Natural killer cell treated with Interleukin-12 subunit alpha and Interleukin-12 subunit beta and Interleukin-15 and Interleukin-18, amount 100 ng/mL, for 72 hours (primary cell): ENCODE measurements around the gene CBX3. TPM values are rescaled to one million over a fixed set of nuclear protein-coding genes. Genes with fewer than 3 reads are reported as not detected.
"Not testable (repeated sequence)": the region's sequence is repeated elsewhere in the genome, so short reads cannot be mapped to it uniquely, and the experiment has no call there.

ENCODE experiments used
- ATAC-seq, 2 donors: fragments of 150-1000 bp; cut with Tn5 transposase in 1 of 2; sonication (Bioruptor Pico), chemical (Tn5 transposase) in 1 of 2; 2 replicates each; pipeline ENCODE4 v1.10.0; 2021
- DNase-seq: peaks from one replicate; pipeline ENCODE4 v3.0.0; 2022; ENCODE audit warnings: low spot score
- H3K27ac Mint-ChIP-seq, 2 donors: 1 replicate in 1 of 2; 2 replicates in 1 of 2; pipeline ENCODE4 v1.8.0; 2022; ENCODE audit warnings: mixed read lengths in 2 of 2, mild to moderate bottlenecking in 1 of 2, moderate library complexity in 1 of 2
- H3K27me3 Mint-ChIP-seq, 2 donors: 1 replicate in 1 of 2; 2 replicates in 1 of 2; pipeline ENCODE4 v1.8.0; 2022; ENCODE audit warnings: mixed read lengths in 2 of 2
- H3K36me3 Mint-ChIP-seq: one replicate; pipeline ENCODE4 v1.8.0; 2022; ENCODE audit warnings: mixed read lengths
- H3K4me1 Mint-ChIP-seq, 2 donors: 1 replicate in 1 of 2; 2 replicates in 1 of 2; pipeline ENCODE4 v1.8.0; 2022; ENCODE audit warnings: low read depth in 2 of 2, mixed read lengths in 2 of 2, mild to moderate bottlenecking in 1 of 2
- H3K4me3 Mint-ChIP-seq: one replicate; pipeline ENCODE4 v1.8.0; 2022; ENCODE audit warnings: mixed read lengths
- H3K9me3 Mint-ChIP-seq: 2 replicates; pipeline ENCODE4 v1.8.0; 2022; ENCODE audit warnings: mixed read lengths
- total RNA-seq, 2 donors: library from RNA; stranded (reverse); gene quantifications; one replicate each; pipeline ENCODE4 v1.2.3, GENCODE V29; 2022

Gene CBX3
- total RNA-seq, 2 donors from 2014 or later: 184 to 218 TPM

DNA sequence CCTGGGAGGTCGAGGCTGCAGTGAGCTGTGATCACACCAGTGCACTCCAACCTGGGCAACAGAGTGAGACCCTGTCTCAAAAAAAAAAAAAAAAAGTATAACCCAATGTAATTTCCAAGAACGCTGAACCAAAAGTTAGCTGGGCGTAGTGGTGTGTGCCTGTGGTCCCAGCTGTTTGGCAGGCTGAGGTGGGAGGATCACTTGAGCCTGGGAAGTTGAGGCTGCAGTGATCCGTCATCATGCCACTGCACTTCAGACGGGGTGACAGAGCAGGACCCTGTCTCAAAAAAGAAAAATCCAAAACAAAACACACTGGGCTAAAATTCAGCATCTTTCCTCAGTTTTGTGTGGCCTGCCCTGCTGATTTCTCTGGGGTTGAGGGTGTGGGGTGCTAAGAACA, 22.1 kb upstream of the CBX3 start:
- H3K36me3 Mint-ChIP-seq: peaks cover 10% of the 10 kb centered on the region
- H3K27ac Mint-ChIP-seq: peak overlapping the region in 1 of 2 donors; percentile 79
- H3K9me3 Mint-ChIP-seq: no peaks in the 10 kb centered on the region
- H3K27me3 Mint-ChIP-seq: no peaks in the 10 kb centered on the region
- DNase-seq: no peak
- ATAC-seq: peak in 1 of 2 donors; percentile 7
- no peak overlapping the region for H3K4me3 Mint-ChIP-seq
- peaks cover 39 to 40% of the 10 kb centered on the region in 2 donors for H3K4me1 Mint-ChIP-seq

GRCh38 chr7:26179826-26180497, 21.6 kb upstream of the CBX3 start:
- Mint-ChIP-seq H3K27ac (peak overlapping the region; percentile 50 to 79), H3K9me3 (no peaks in the 10 kb centered on the region), H3K27me3 (no peaks in the 10 kb centered on the region), H3K4me3 (no peak overlapping the region), H3K4me1 (peaks cover 41 to 45% of the 10 kb centered on the region in 2 donors), H3K36me3 (peaks cover 12% of the 10 kb centered on the region)
- peak in 1 of 2 donors; percentile 31 for ATAC-seq
- no peak for DNase-seq

GRCh38 chr7:26180792-26181198, 20.8 kb upstream of the CBX3 start:
- DNase-seq: no peak
- ATAC-seq: no peak
- no peak overlapping the region for H3K4me3 Mint-ChIP-seq
- H3K4me1 Mint-ChIP-seq: peaks cover 50 to 53% of the 10 kb centered on the region in 2 donors
- peak overlapping the region; percentile 50 to 79 for H3K27ac Mint-ChIP-seq
- H3K36me3 Mint-ChIP-seq: peaks cover 20% of the 10 kb centered on the region
- peaks cover 3% of the 10 kb centered on the region for H3K9me3 Mint-ChIP-seq
- H3K27me3 Mint-ChIP-seq: no peaks in the 10 kb centered on the region

GRCh38 chr7:26181474-26182227, 19.9 kb upstream of the CBX3 start:
- Mint-ChIP-seq H3K27ac (peak overlapping the region; percentile 50 to 79), H3K9me3 (peaks cover 3% of the 10 kb centered on the region), H3K4me1 (peaks cover 56 to 59% of the 10 kb centered on the region in 2 donors), H3K27me3 (no peaks in the 10 kb centered on the region), H3K4me3 (no peak overlapping the region), H3K36me3 (peaks cover 20% of the 10 kb centered on the region)
- DNase-seq (no peak), ATAC-seq (no peak)

DNA sequence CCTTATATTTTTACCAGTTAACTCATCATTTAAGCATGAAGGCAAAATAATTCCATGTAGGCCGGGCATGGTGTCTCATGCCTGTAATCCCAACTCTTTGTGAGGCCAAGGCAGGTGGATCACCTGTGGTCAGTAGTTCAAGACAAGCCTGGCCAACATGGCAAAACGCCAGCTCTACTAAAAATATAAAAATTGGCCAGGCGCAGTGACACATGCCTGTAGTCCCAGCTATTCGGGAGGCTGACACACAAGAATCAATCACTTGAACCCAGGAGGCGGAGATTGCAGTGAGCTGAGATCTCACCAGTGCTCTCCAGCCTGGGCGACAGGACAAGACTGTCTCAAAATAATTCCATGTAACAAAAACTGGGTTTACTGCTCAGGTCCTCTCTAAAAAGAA, 19.3 kb upstream of the CBX3 start:
- peaks cover 20% of the 10 kb centered on the region for H3K36me3 Mint-ChIP-seq
- ATAC-seq (no peak), DNase-seq (no peak)
- H3K27ac Mint-ChIP-seq: peak overlapping the region; percentile 50 to 79
- H3K4me3 Mint-ChIP-seq: no peak overlapping the region
- peaks cover 3% of the 10 kb centered on the region for H3K9me3 Mint-ChIP-seq
- H3K27me3 Mint-ChIP-seq: no peaks in the 10 kb centered on the region
- H3K4me1 Mint-ChIP-seq: peaks cover 61 to 65% of the 10 kb centered on the region in 2 donors

- no peak overlapping the region for H3K4me3 Mint-ChIP-seq
- H3K36me3 Mint-ChIP-seq: peaks cover 20% of the 10 kb centered on the region
- DNase-seq: no peak
- H3K27me3 Mint-ChIP-seq: no peaks in the 10 kb centered on the region
- no peak for ATAC-seq
- peaks cover 64 to 68% of the 10 kb centered on the region in 2 donors for H3K4me1 Mint-ChIP-seq
- peaks cover 3% of the 10 kb centered on the region for H3K9me3 Mint-ChIP-seq
- peak overlapping the region; percentile 50 to 79 for H3K27ac Mint-ChIP-seq
Observed at GRCh38 chr7:26182706-26183105, 18.8 kb upstream of the CBX3 start.

GRCh38 chr7:26183545-26184280, 17.8 kb upstream of the CBX3 start:
- Mint-ChIP-seq H3K27me3 (no peaks in the 10 kb centered on the region), H3K27ac (peak overlapping the region; percentile 80 to 86), H3K9me3 (peaks cover 3% of the 10 kb centered on the region), H3K4me3 (no peak overlapping the region), H3K4me1 (peaks cover 68 to 74% of the 10 kb centered on the region in 2 donors), H3K36me3 (peaks cover 27% of the 10 kb centered on the region)
- ATAC-seq (no peak), DNase-seq (no peak)

DNA sequence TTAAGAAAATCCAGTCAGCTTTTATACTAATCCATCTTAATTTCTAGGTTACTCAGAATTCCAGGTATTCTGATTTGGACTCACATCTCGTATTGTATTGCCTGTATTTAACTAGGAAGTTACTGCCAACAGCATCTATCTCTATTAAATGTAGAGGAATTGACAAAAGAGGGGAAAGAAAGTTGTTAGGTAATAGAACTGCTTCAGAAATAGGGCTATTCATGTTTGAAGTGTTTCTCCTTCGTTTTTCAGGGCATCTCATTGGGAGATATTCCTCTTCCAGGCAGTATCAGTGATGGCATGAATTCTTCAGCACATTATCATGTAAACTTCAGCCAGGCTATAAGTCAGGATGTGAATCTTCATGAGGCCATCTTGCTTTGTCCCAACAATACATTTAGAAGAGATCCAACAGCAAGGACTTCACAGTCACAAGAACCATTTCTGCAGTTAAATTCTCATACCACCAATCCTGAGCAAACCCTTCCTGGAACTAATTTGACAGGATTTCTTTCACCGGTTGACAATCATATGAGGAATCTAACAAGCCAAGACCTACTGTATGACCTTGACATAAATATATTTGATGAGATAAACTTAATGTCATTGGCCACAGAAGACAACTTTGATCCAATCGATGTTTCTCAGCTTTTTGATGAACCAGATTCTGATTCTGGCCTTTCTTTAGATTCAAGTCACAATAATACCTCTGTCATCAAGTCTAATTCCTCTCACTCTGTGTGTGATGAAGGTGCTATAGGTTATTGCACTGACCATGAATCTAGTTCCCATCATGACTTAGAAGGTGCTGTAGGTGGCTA, 17.1 kb upstream of the CBX3 start:
- H3K9me3 Mint-ChIP-seq, ATAC-seq, H3K27me3 Mint-ChIP-seq, DNase-seq: not testable (repeated sequence)
- Mint-ChIP-seq H3K36me3 (peaks cover 33% of the 10 kb centered on the region), H3K4me3 (peak overlapping the region; percentile 38), H3K4me1 (peaks cover 72 to 76% of the 10 kb centered on the region in 2 donors), H3K27ac (peak overlapping the region; percentile 80 to 86)

- peak overlapping the region; percentile 80 to 86 for H3K27ac Mint-ChIP-seq
- peaks cover 3% of the 10 kb centered on the region for H3K9me3 Mint-ChIP-seq
- ATAC-seq (peak; percentile 34 to 62), DNase-seq (no peak)
- peaks cover 69 to 73% of the 10 kb centered on the region in 2 donors for H3K4me1 Mint-ChIP-seq
- H3K36me3 Mint-ChIP-seq: peaks cover 37% of the 10 kb centered on the region
- no peaks in the 10 kb centered on the region for H3K27me3 Mint-ChIP-seq
- H3K4me3 Mint-ChIP-seq: peak overlapping the region; percentile 38
Observed at GRCh38 chr7:26185131-26185843, 16.3 kb upstream of the CBX3 start.

GRCh38 chr7:26185844-26186180, 15.7 kb upstream of the CBX3 start:
- DNase-seq: no peak
- H3K9me3 Mint-ChIP-seq: peaks cover 3% of the 10 kb centered on the region
- H3K27me3 Mint-ChIP-seq: no peaks in the 10 kb centered on the region
- peaks cover 69 to 73% of the 10 kb centered on the region in 2 donors for H3K4me1 Mint-ChIP-seq
- H3K27ac Mint-ChIP-seq: peak overlapping the region; percentile 80 to 86
- H3K4me3 Mint-ChIP-seq: peak overlapping the region; percentile 38
- ATAC-seq: no peak
- peaks cover 42% of the 10 kb centered on the region for H3K36me3 Mint-ChIP-seq

DNA sequence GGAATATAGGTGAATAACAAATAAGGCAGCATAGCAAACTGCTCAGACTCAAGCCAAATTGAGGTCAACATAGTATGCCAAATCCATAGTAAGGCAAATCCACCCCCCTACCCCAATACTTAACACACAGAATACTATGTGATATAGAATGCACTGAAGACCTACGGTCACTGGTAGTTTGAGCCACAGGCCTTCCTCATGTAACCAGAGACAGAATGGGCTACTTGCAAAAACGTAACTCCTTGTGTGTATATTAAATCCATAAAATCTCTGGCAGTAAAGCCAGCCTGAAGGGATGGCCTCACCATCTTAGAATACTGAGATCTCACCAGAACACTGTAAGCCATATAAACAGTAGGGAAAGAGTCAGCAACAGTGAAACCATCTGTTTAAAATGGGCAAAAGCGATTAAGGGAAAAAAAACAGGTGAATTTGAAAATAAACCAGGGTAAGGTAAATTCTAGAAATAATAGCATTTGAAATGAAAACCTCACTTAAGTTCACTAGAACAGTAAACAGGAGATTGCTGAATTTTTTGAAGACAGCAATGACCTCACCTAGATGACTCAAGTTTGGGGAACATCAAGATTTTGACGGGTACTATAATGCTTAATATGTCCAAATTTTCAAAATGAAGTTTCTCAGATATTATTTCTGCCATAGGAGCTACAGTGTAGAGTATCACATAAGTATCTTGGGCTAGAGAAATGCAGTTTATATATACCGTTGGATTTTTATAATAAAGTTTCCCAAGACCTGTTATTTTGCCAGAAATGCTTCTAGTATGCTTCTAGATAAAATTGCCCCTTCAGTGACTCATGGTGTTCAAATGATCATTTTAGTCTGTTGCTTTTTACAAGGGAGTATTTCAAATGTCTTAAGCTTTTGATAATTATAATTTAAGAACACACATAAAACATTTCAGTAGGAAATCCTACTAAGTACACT, 14.9 kb upstream of the CBX3 start:
- Mint-ChIP-seq H3K36me3 (peaks cover 44% of the 10 kb centered on the region), H3K27me3 (no peaks in the 10 kb centered on the region), H3K27ac (peak overlapping the region; percentile 80 to 86), H3K9me3 (peaks cover 3% of the 10 kb centered on the region), H3K4me1 (peaks cover 68 to 71% of the 10 kb centered on the region in 2 donors), H3K4me3 (peak overlapping the region; percentile 4)
- peak in 1 of 2 donors; percentile 17 for ATAC-seq
- no peak for DNase-seq
